Osteoblast (primary cell): Measurements from ENCODE around the gene TRAK1. TPM values are rescaled to one million over a fixed set of nuclear protein-coding genes. Genes with fewer than 3 reads are reported as not detected.
A peak's percentile ranks its signal among the peaks of the same experiment; 100 is the strongest.

ENCODE experiments used
- DNase-seq: peaks from one replicate; pipeline ENCODE4 v3.0.0; 2011; ENCODE audit warnings: low spot score, mixed read lengths; ENCODE audit not compliant: insufficient read length; ENCODE audit errors: missing footprints
- H2AFZ ChIP-seq: 2 replicates; pipeline ENCODE4 v1.6.0; 2011; ENCODE audit warnings: mild to moderate bottlenecking, low read length
- H3K27ac ChIP-seq: 2 replicates; pipeline ENCODE4 v1.5.1; 2011; ENCODE audit warnings: mild to moderate bottlenecking, low read depth, low read length, moderate library complexity
- H3K27me3 ChIP-seq: 2 replicates; pipeline ENCODE4 v1.6.0; 2012; ENCODE audit warnings: mild to moderate bottlenecking, control low read depth, inconsistent platforms, low read length, moderate library complexity; ENCODE audit not compliant: insufficient read depth
- H3K36me3 ChIP-seq: 2 replicates; pipeline ENCODE4 v1.5.1; 2011; ENCODE audit warnings: mild to moderate bottlenecking, low read length, control low read depth, moderate library complexity; ENCODE audit not compliant: insufficient read depth
- H3K4me1 ChIP-seq: 2 replicates; pipeline ENCODE4 v1.5.1; 2011; ENCODE audit warnings: mild to moderate bottlenecking, low read length, control low read depth, moderate library complexity; ENCODE audit not compliant: insufficient read depth
- H3K4me2 ChIP-seq: 2 replicates; pipeline ENCODE4 v1.6.0; 2011; ENCODE audit warnings: mild to moderate bottlenecking, low read length; ENCODE audit not compliant: insufficient read depth
- H3K4me3 ChIP-seq: fragments of 200-600 bp; sonication (generic); 3 replicates; pipeline ENCODE4 v1.5.1; 2012; ENCODE audit warnings: mild to moderate bottlenecking, low read length, inconsistent platforms; ENCODE audit not compliant: insufficient read depth
- H3K79me2 ChIP-seq: 2 replicates; pipeline ENCODE4 v1.6.0; 2012; ENCODE audit warnings: mild to moderate bottlenecking, low read length, control low read depth, inconsistent platforms; ENCODE audit not compliant: insufficient read depth
- H3K9me3 ChIP-seq: 2 replicates; pipeline ENCODE4 v1.5.1; 2011; ENCODE audit warnings: low read depth, low read length, control low read depth
- H4K20me1 ChIP-seq: 2 replicates; pipeline ENCODE4 v1.6.0; 2012; ENCODE audit warnings: mild to moderate bottlenecking, low read length, control low read depth; ENCODE audit not compliant: insufficient read depth
- CTCF ChIP-seq: IDR thresholded peaks from 2 replicates; pipeline ENCODE4 v1.5.1; 2011; ENCODE audit warnings: mild to moderate bottlenecking, low read depth, low read length, moderate library complexity; ENCODE audit errors: extremely low read depth
- total RNA-seq: library from RNA; depleted of rRNA; stranded (reverse); fragments of >200 nt; gene quantifications from 2 replicates; pipeline ENCODE4 v1.2.3, GENCODE V29; 2012

The TRAK1 gene
- total RNA-seq, 1 donor, result 60.4 TPM

- no peak for DNase-seq
- no peak overlapping the region for H3K4me3 ChIP-seq
- no peak overlapping the region for H2AFZ ChIP-seq
- no peaks in the 10 kb centered on the region for H3K9me3 ChIP-seq
- H3K4me2 ChIP-seq, result no peak overlapping the region
- no peak for TF ChIP-seq CTCF
- H3K27ac ChIP-seq, result no peak overlapping the region
- H3K36me3 ChIP-seq, result peaks cover 16% of the 10 kb centered on the region
- H3K4me1 ChIP-seq, result peaks cover 19% of the 10 kb centered on the region
- H3K27me3 ChIP-seq, result no peaks in the 10 kb centered on the region
- H3K79me2 ChIP-seq, result peaks cover 15% of the 10 kb centered on the region
- H4K20me1 ChIP-seq, result peaks cover 42% of the 10 kb centered on the region
Measured at GRCh38 chr3:42188376-42188775, 97.2 kb downstream of the TRAK1 start.

DNA sequence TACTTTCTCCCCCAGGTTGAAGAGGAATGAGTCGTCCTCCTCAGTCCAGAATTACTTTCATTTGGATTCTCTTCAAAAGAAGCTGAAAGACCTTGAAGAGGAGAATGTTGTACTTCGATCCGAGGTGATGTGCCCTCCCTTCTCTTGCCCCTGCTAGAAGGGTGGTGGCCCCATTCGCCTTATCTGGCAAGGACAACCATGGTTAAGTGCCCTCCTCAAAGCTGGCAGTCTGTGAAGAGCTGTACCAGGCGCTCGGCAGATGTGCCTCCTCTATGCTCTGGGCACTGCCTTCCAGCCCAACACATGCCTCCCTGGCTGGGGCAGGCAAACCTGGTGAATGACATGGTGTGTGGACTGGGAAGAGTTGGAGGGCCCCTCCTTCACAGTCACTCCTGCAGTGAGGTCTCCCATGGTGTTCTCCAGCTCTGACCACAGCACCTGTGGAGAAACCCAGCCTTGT, 97.9 kb downstream of the TRAK1 start:
- peaks cover 11% of the 10 kb centered on the region for H3K79me2 ChIP-seq
- peaks cover 12% of the 10 kb centered on the region for H3K4me1 ChIP-seq
- TF ChIP-seq CTCF, result no peak
- no peak for DNase-seq
- peaks cover 39% of the 10 kb centered on the region for H4K20me1 ChIP-seq
- H3K9me3 ChIP-seq, result no peaks in the 10 kb centered on the region
- no peak overlapping the region for H3K4me2 ChIP-seq
- H3K36me3 ChIP-seq, result peaks cover 23% of the 10 kb centered on the region
- H3K27ac ChIP-seq, result no peak overlapping the region
- H3K27me3 ChIP-seq, result no peaks in the 10 kb centered on the region
- H3K4me3 ChIP-seq, result no peak overlapping the region
- H2AFZ ChIP-seq, result no peak overlapping the region

- DNase-seq, result no peak
- Histone ChIP-seq H4K20me1 (peaks cover 34% of the 10 kb centered on the region), H3K79me2 (peaks cover 6% of the 10 kb centered on the region), H3K36me3 (peaks cover 25% of the 10 kb centered on the region), H3K4me2 (no peak overlapping the region), H3K9me3 (no peaks in the 10 kb centered on the region), H3K27ac (no peak overlapping the region), H3K4me1 (peaks cover 5% of the 10 kb centered on the region), H2AFZ (no peak overlapping the region), H3K27me3 (no peaks in the 10 kb centered on the region), H3K4me3 (no peak overlapping the region)
- TF ChIP-seq CTCF, result no peak
Measured at GRCh38 chr3:42189736-42190135, 98.6 kb downstream of the TRAK1 start.

DNA sequence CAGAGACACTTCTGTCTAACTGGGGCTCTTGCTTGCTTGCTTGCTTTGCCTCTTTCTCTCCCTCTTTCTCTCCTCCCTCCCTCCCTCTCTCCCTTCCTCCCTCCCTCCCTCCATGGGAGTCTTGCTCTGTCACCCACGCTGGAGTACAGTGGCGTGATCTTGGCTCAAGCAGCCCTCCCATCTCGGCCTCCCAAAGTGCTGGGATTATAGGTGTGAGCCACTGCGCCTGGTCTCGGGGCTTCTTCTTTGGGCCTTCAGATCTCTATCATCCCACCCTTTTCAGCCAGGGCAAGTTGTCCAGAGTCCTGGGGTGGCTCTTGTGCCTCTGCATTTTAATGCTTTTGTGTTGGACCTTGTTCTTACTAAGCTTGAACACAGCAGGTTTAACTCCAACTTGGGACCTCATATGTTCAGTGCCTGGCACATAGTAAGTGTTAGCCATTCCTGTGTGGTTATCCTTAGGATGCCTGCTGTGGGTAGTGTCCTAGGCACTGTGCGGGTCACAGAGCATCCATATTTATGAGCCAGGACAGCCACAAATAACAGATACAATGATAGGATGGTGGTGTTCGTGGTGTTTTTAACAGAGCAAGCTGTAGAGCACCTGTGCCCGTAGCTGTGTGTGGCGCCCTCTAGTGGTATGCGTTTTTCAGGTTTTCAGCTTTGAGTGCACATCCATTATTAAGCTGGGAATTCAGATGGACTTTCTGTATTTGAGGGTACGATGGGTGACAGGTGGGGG, 99.7 kb downstream of the TRAK1 start:
- H3K4me3 ChIP-seq, result no peak overlapping the region
- no peak overlapping the region for H2AFZ ChIP-seq
- peaks cover 6% of the 10 kb centered on the region for H3K79me2 ChIP-seq
- H3K4me2 ChIP-seq, result no peak overlapping the region
- no peaks in the 10 kb centered on the region for H3K4me1 ChIP-seq
- DNase-seq, result peak; percentile 81
- H3K27me3 ChIP-seq, result no peaks in the 10 kb centered on the region
- H3K27ac ChIP-seq, result no peak overlapping the region
- peaks cover 33% of the 10 kb centered on the region for H4K20me1 ChIP-seq
- H3K36me3 ChIP-seq, result peaks cover 29% of the 10 kb centered on the region
- TF ChIP-seq CTCF, result peak; percentile 90
- H3K9me3 ChIP-seq, result no peaks in the 10 kb centered on the region
